T-helper 9 cell (primary cell): ENCODE measurements around the gene ADAM33.

Experiments used
- DNase-seq: peaks from one replicate; pipeline ENCODE4 v3.0.0-alpha.2; 2020

The ADAM33 gene

GRCh38 chr20:3707508-3707899 lies 25.7 kb upstream of the ADAM33 start:
- DNase-seq: no peak

- DNase-seq: no peak
Observed at GRCh38 chr20:3706774-3707507, 25.1 kb upstream of the ADAM33 start.

- DNase-seq: no peak
Observed at GRCh38 chr20:3705970-3706739, 24.3 kb upstream of the ADAM33 start.

- DNase-seq: no peak
Observed at GRCh38 chr20:3705491-3705969, 23.7 kb upstream of the ADAM33 start.

- DNase-seq: no peak
Observed at GRCh38 chr20:3704087-3704486, 22.3 kb upstream of the ADAM33 start.

GRCh38 chr20:3702611-3703391 lies 21.0 kb upstream of the ADAM33 start:
- no peak for DNase-seq

GRCh38 chr20:3701061-3701998 lies 19.5 kb upstream of the ADAM33 start:
- DNase-seq: no peak

GRCh38 chr20:3699037-3699436 lies 17.2 kb upstream of the ADAM33 start:
- DNase-seq: no peak

- DNase-seq: no peak
Observed at GRCh38 chr20:3698591-3699001, 16.8 kb upstream of the ADAM33 start.

- DNase-seq: no peak
Observed at GRCh38 chr20:3697588-3698305, 15.9 kb upstream of the ADAM33 start.

GRCh38 chr20:3696745-3697587 lies 15.2 kb upstream of the ADAM33 start:
- no peak for DNase-seq

- DNase-seq: no peak
Observed at GRCh38 chr20:3696200-3696599, 14.4 kb upstream of the ADAM33 start.

GRCh38 chr20:3694864-3695263 lies 13.1 kb upstream of the ADAM33 start:
- no peak for DNase-seq

GRCh38 chr20:3693376-3693775 lies 11.6 kb upstream of the ADAM33 start:
- DNase-seq: no peak

GRCh38 chr20:3692706-3693294 lies 11.0 kb upstream of the ADAM33 start:
- DNase-seq: no peak

GRCh38 chr20:3691897-3692296 lies 10.1 kb upstream of the ADAM33 start:
- no peak for DNase-seq

GRCh38 chr20:3691306-3691705 lies 9.5 kb upstream of the ADAM33 start:
- no peak for DNase-seq

- DNase-seq: no peak
Observed at GRCh38 chr20:3690413-3690812, 8.6 kb upstream of the ADAM33 start.

- no peak for DNase-seq
Observed at GRCh38 chr20:3689978-3690377, 8.2 kb upstream of the ADAM33 start.

- no peak for DNase-seq
Observed at GRCh38 chr20:3687655-3688054, 5.8 kb upstream of the ADAM33 start.
